WTC11 (cell line): ENCODE measurements around the gene RIC8B. TPM values are rescaled to one million over a fixed set of nuclear protein-coding genes. Genes with fewer than 3 reads are reported as not detected.

Experiments used
- ATAC-seq: fragments of 200-7000 bp; cut with Tn5 transposase; 2 replicates; pipeline ENCODE4 v1.10.0; 2021; ENCODE audit warnings: mild to moderate bottlenecking, moderate library complexity
- CTCF ChIA-PET: fragments of 300-600 bp; sonication (Branson Sonifier 250); formaldehyde crosslinking; loops from one replicate; lab custom pipeline; 2021; ENCODE audit warnings: antibody characterized with exemption; lab: Charles Lee
- POLR2A ChIA-PET: fragments of 350-600 bp; sonication (Branson Sonifier 250); formaldehyde crosslinking; loops from one replicate; lab custom pipeline; 2021; ENCODE audit warnings: antibody characterized with exemption; lab: Charles Lee
- DNase-seq: peaks from one replicate; pipeline ENCODE4 v3.0.0; 2021; ENCODE audit warnings: low spot score
- H3K27ac Mint-ChIP-seq: 2 replicates; pipeline ENCODE4 v1.8.0; 2021; ENCODE audit warnings: mixed read lengths
- H3K27me3 Mint-ChIP-seq: 2 replicates; pipeline ENCODE4 v1.8.0; 2021; ENCODE audit warnings: low read depth, mild to moderate bottlenecking, moderate library complexity, mixed read lengths
- H3K36me3 Mint-ChIP-seq: 2 replicates; pipeline ENCODE4 v1.8.0; 2021; ENCODE audit warnings: mixed read lengths
- H3K4me1 Mint-ChIP-seq: 2 replicates; pipeline ENCODE4 v1.8.0; 2022; ENCODE audit warnings: mixed read lengths
- H3K4me3 Mint-ChIP-seq: 2 replicates; pipeline ENCODE4 v1.8.0; 2021; ENCODE audit warnings: mild to moderate bottlenecking, moderate library complexity, mixed read lengths
- H3K9me3 Mint-ChIP-seq: 2 replicates; pipeline ENCODE4 v1.8.0; 2021; ENCODE audit warnings: mixed read lengths
- E2F4 ChIP-seq: sonication (generic); formaldehyde crosslinking; IDR thresholded peaks from 2 replicates; pipeline ENCODE4 v1.8.1; 2022; ENCODE audit warnings: low read depth, mild to moderate bottlenecking, moderate library complexity, missing genetic modification reagents, borderline replicate concordance
- ELF4 ChIP-seq: sonication (generic); formaldehyde crosslinking; IDR thresholded peaks from 2 replicates; pipeline ENCODE4 v1.8.1; 2022; ENCODE audit warnings: low read depth, mild to moderate bottlenecking, moderate library complexity, missing genetic modification reagents
- FOXP1 ChIP-seq: sonication (generic); formaldehyde crosslinking; IDR thresholded peaks from 2 replicates; pipeline ENCODE4 v1.8.0; 2022; ENCODE audit warnings: missing genetic modification reagents, mild to moderate bottlenecking, moderate library complexity, borderline replicate concordance
- FOXP4 ChIP-seq: sonication (generic); formaldehyde crosslinking; IDR thresholded peaks from 2 replicates; pipeline ENCODE4 v1.8.0; 2022; ENCODE audit warnings: mild to moderate bottlenecking, missing genetic modification reagents
- GRHL2 ChIP-seq: fragments of 250-450 bp; sonication (Bioruptor Pico); IDR thresholded peaks from 2 replicates; pipeline ENCODE4 v1.8.0; 2022; ENCODE audit warnings: mild to moderate bottlenecking, moderate library complexity; ENCODE audit not compliant: insufficient replicate concordance, severe bottlenecking
- IRF2 ChIP-seq: sonication (generic); formaldehyde crosslinking; IDR thresholded peaks from 2 replicates; pipeline ENCODE4 v1.8.0; 2022; ENCODE audit warnings: low read depth, missing genetic modification reagents, borderline replicate concordance
- JUN ChIP-seq: sonication (generic); formaldehyde crosslinking; IDR thresholded peaks from 2 replicates; pipeline ENCODE4 v1.8.0; 2023; ENCODE audit warnings: mild to moderate bottlenecking, missing genetic modification reagents
- KAT7 ChIP-seq: sonication (generic); formaldehyde crosslinking; IDR thresholded peaks from 2 replicates; pipeline ENCODE4 v1.8.1; 2023; ENCODE audit warnings: missing genetic modification reagents, mild to moderate bottlenecking, borderline replicate concordance
- MXD4 ChIP-seq: fragments of 250-450 bp; sonication (Bioruptor Pico); IDR thresholded peaks from 2 replicates; pipeline ENCODE4 v1.8.0; 2021; ENCODE audit warnings: mild to moderate bottlenecking, moderate library complexity, borderline replicate concordance
- NFE2L1 ChIP-seq: sonication (generic); formaldehyde crosslinking; IDR thresholded peaks from 2 replicates; pipeline ENCODE4 v1.8.1; 2023; ENCODE audit warnings: missing genetic modification reagents
- NFYB ChIP-seq: sonication (generic); formaldehyde crosslinking; conservative IDR thresholded peaks from 2 replicates; pipeline ENCODE4 v1.8.0; 2022; ENCODE audit warnings: low read depth, missing genetic modification reagents
- TEAD1 ChIP-seq: sonication (generic); formaldehyde crosslinking; IDR thresholded peaks from 2 replicates; pipeline ENCODE4 v1.8.0; 2022; ENCODE audit warnings: mild to moderate bottlenecking, missing genetic modification reagents
- ZBTB21 ChIP-seq: sonication (generic); formaldehyde crosslinking; IDR thresholded peaks from 2 replicates; pipeline ENCODE4 v1.8.1; 2023; ENCODE audit warnings: mild to moderate bottlenecking, missing genetic modification reagents, borderline replicate concordance
- ZBTB43 ChIP-seq: sonication (generic); formaldehyde crosslinking; IDR thresholded peaks from 2 replicates; pipeline ENCODE4 v1.8.1; 2023; ENCODE audit warnings: mild to moderate bottlenecking, missing genetic modification reagents
- ZNF281 ChIP-seq: sonication (generic); formaldehyde crosslinking; IDR thresholded peaks from 2 replicates; pipeline ENCODE4 v1.8.0; 2023; ENCODE audit warnings: mild to moderate bottlenecking, missing genetic modification reagents
- ZNF512 ChIP-seq: sonication (generic); formaldehyde crosslinking; IDR thresholded peaks from 2 replicates; pipeline ENCODE4 v1.8.1; 2022; ENCODE audit warnings: missing genetic modification reagents, borderline replicate concordance
- total RNA-seq: library from RNA; stranded (reverse); gene quantifications from 3 replicates; pipeline ENCODE4 v1.2.3, GENCODE V29; 2021

The RIC8B gene
- total RNA-seq, 1 experiment from 2014 or later, result 20.2 TPM

- DNase-seq (no peak), ATAC-seq (no peak)
- ChIA-PET POLR2A (no interaction called here), CTCF (no interaction called here)
- H3K36me3 Mint-ChIP-seq, result no peaks in the 10 kb centered on the region; the same call in 1 of the 2 replicates
- H3K27ac Mint-ChIP-seq, result peak overlapping the region; percentile 99
- peak overlapping the region; percentile 91 for H3K4me3 Mint-ChIP-seq
- H3K4me1 Mint-ChIP-seq, result peaks cover 66% of the 10 kb centered on the region
- H3K27me3 Mint-ChIP-seq, result no peaks in the 10 kb centered on the region
- H3K9me3 Mint-ChIP-seq, result no peaks in the 10 kb centered on the region
- TF ChIP-seq TEAD1 (CRISPR knock-in tag) (no peak), ZBTB21 (CRISPR knock-in tag) (no peak), MXD4 (CRISPR knock-in tag) (no peak)
Observed at GRCh38 chr12:106773286-106774004, 1.0 kb upstream of the RIC8B start.

- POLR2A ChIA-PET, result no interaction called here
- no peak for ATAC-seq
Observed at GRCh38 chr12:106774808-106775524, 484 bp downstream of the RIC8B start.

More at GRCh38 chr12:106774808-106775524, 484 bp downstream of the RIC8B start:
- Mint-ChIP-seq H3K4me3 (peak overlapping the region; percentile 91), H3K4me1 (peaks cover 58% of the 10 kb centered on the region), H3K36me3 (no peaks in the 10 kb centered on the region; the same call in 1 of the 2 replicates), H3K27me3 (no peaks in the 10 kb centered on the region), H3K9me3 (no peaks in the 10 kb centered on the region), H3K27ac (peak overlapping the region; percentile 91)
- CTCF ChIA-PET, result interaction anchor here (0.6 to 1.6 kb wide), 3 partner anchors 67 to 144 kb away, joined by 3 to 6 read pairs (median 3); no protein-coding TSS in a partner anchor
- DNase-seq, result no peak
- TF ChIP-seq JUN (CRISPR knock-in tag), result peak; percentile 5
- 0 out of 2 replicates have a peak, but pooled peaks have one; percentile 9 for TF ChIP-seq TEAD1 (CRISPR knock-in tag)
- no peak for TF ChIP-seq NFYB (CRISPR knock-in tag)
- peak; percentile 80; the same call in 1 of the 2 replicates for TF ChIP-seq FOXP1 (CRISPR knock-in tag)
- no peak for TF ChIP-seq GRHL2 (CRISPR knock-in tag)
- 0 out of 2 replicates have a peak, but pooled peaks have one; percentile 8 for TF ChIP-seq NFE2L1 (CRISPR knock-in tag)
- peak; percentile 85 for TF ChIP-seq ZBTB43 (CRISPR knock-in tag)
- TF ChIP-seq ELF4 (CRISPR knock-in tag), result no peak
- no peak for TF ChIP-seq ZNF281 (CRISPR knock-in tag)
- 0 out of 2 replicates have a peak, but pooled peaks have one; percentile 67 for TF ChIP-seq ZNF512 (CRISPR knock-in tag)
- peak; percentile 11; the same call in 1 of the 2 replicates for TF ChIP-seq KAT7
- no peak; the same call in 1 of the 2 replicates for TF ChIP-seq E2F4
- no peak for TF ChIP-seq IRF2 (CRISPR knock-in tag)
- no peak; the same call in 1 of the 2 replicates for TF ChIP-seq FOXP4 (CRISPR knock-in tag)
